ENCODE measurements around the gene RAD51B. TPM values are rescaled to one million over a fixed set of nuclear protein-coding genes. Genes with fewer than 3 reads are reported as not detected.

Gene RAD51B
- total RNA-seq, 1 experiment from 2014 or later: 29.9 TPM

GRCh38 chr14:68250927-68251768 is 431.6 kb downstream of the RAD51B start:
- H3K79me2 ChIP-seq (ENCODE audit: low read depth): no peaks in the 10 kb centered on the region
- peak in 1 of 2 experiments; percentile 42 for DNase-seq
- no peak overlapping the region for H2AFZ ChIP-seq
- peaks cover 5% of the 10 kb centered on the region for H3K9me3 ChIP-seq (ENCODE audit: insufficient read depth, low read depth)
- H3F3A ChIP-seq (ENCODE audit: insufficient read depth, low read depth): peaks cover 57% of the 10 kb centered on the region
- no peaks in the 10 kb centered on the region for H3K36me3 ChIP-seq (ENCODE audit: low read depth)
- no TSS peak for BruUV-seq (replicated peaks)
- ChIA-PET POLR2A (ENCODE audit: unreplicated experiment) (interaction anchor here (0.6 to 1.0 kb wide), 2 partner anchors 267 to 425 kb away, joined by 4 to 6 read pairs; no protein-coding TSS in a partner anchor), CTCF (interaction anchor here (0.8 to 2.0 kb wide), 3 partner anchors 325 to 565 kb away, joined by 3 to 8 read pairs (median 3); no protein-coding TSS in a partner anchor)
- H3K27me3 ChIP-seq (ENCODE audit: insufficient read depth, low read depth): no peaks in the 10 kb centered on the region
- H3K4me1 ChIP-seq (replicated peaks; ENCODE audit: insufficient read depth): peaks cover 71% of the 10 kb centered on the region
- H4K20me1 ChIP-seq (ENCODE audit: insufficient read depth): no peaks in the 10 kb centered on the region
- peak overlapping the region; percentile 57 for H3K4me2 ChIP-seq
- H3K4me3 ChIP-seq: no peak overlapping the region
- H3K9me2 ChIP-seq (ENCODE audit: insufficient read depth): no peaks in the 10 kb centered on the region
- intact Hi-C loops (cut with micrococcal nuclease; ENCODE audit: unreplicated experiment): loop anchor here (5.0 kb wide), 2 partner anchors 56 to 126 kb away; no protein-coding TSS in a partner anchor
- TF ChIP-seq EZH2 (IDR thresholded peaks at IDR 0.05; ENCODE audit: low read depth) (no peak), CTCF (conservative IDR thresholded peaks at IDR 0.05) (no peak)
- H3K27ac ChIP-seq: peak overlapping the region; percentile 93

- Histone ChIP-seq H3K9me3 (ENCODE audit: insufficient read depth, low read depth) (peaks cover 5% of the 10 kb centered on the region), H3K4me3 (no peak overlapping the region), H3K27me3 (ENCODE audit: insufficient read depth, low read depth) (no peaks in the 10 kb centered on the region), H3F3A (ENCODE audit: insufficient read depth, low read depth) (peaks cover 63% of the 10 kb centered on the region), H4K20me1 (ENCODE audit: insufficient read depth) (no peaks in the 10 kb centered on the region), H3K4me2 (peak overlapping the region; percentile 57; the same call in 1 of the 2 replicates), H3K79me2 (ENCODE audit: low read depth) (no peaks in the 10 kb centered on the region), H3K27ac (peak overlapping the region; percentile 93), H3K36me3 (ENCODE audit: low read depth) (no peaks in the 10 kb centered on the region), H3K9me2 (ENCODE audit: insufficient read depth) (no peaks in the 10 kb centered on the region), H2AFZ (no peak overlapping the region), H3K4me1 (replicated peaks; ENCODE audit: insufficient read depth) (peaks cover 76% of the 10 kb centered on the region)
- ChIA-PET POLR2A (ENCODE audit: unreplicated experiment) (no interaction called here), CTCF (interaction anchor here (1.1 to 2.0 kb wide), 2 partner anchors 324 to 564 kb away, joined by 3 to 8 read pairs; no protein-coding TSS in a partner anchor)
- intact Hi-C loops (cut with micrococcal nuclease; ENCODE audit: unreplicated experiment): loop anchor here (5.0 kb wide), 2 partner anchors 56 to 126 kb away; no protein-coding TSS in a partner anchor
- TF ChIP-seq CTCF (conservative IDR thresholded peaks at IDR 0.05) (no peak), EZH2 (IDR thresholded peaks at IDR 0.05; ENCODE audit: low read depth) (no peak)
- no peak for DNase-seq
- no TSS peak for BruUV-seq (replicated peaks)
These were observed 432.2 kb downstream of the RAD51B start for GRCh38 chr14:68251769-68252100.

- peaks cover 72% of the 10 kb centered on the region for H3K4me1 ChIP-seq (replicated peaks; ENCODE audit: insufficient read depth)
- no peaks in the 10 kb centered on the region for H3K36me3 ChIP-seq (ENCODE audit: low read depth)
- H2AFZ ChIP-seq: no peak overlapping the region
- no peak for DNase-seq
- TF ChIP-seq EZH2 (IDR thresholded peaks at IDR 0.05; ENCODE audit: low read depth): no peak
- TF ChIP-seq CTCF (conservative IDR thresholded peaks at IDR 0.05): no peak
- no TSS peak for BruUV-seq (replicated peaks)
- H3K9me3 ChIP-seq (ENCODE audit: insufficient read depth, low read depth): peaks cover 5% of the 10 kb centered on the region
- H3F3A ChIP-seq (ENCODE audit: insufficient read depth, low read depth): peaks cover 57% of the 10 kb centered on the region
- no peak overlapping the region for H3K27ac ChIP-seq
- POLR2A ChIA-PET (ENCODE audit: unreplicated experiment): no interaction called here
- no peaks in the 10 kb centered on the region for H4K20me1 ChIP-seq (ENCODE audit: insufficient read depth)
- no peaks in the 10 kb centered on the region for H3K9me2 ChIP-seq (ENCODE audit: insufficient read depth)
- CTCF ChIA-PET: no interaction called here
- intact Hi-C loops (cut with micrococcal nuclease; ENCODE audit: unreplicated experiment): loop anchor here (5.0 kb wide), 2 partner anchors 54 to 124 kb away; no protein-coding TSS in a partner anchor
- H3K27me3 ChIP-seq (ENCODE audit: insufficient read depth, low read depth): no peaks in the 10 kb centered on the region
- no peak overlapping the region for H3K4me3 ChIP-seq
- H3K79me2 ChIP-seq (ENCODE audit: low read depth): no peaks in the 10 kb centered on the region
- H3K4me2 ChIP-seq: no peak overlapping the region
These were observed 433.7 kb downstream of the RAD51B start for GRCh38 chr14:68253160-68253780.
